ENCODE data around the gene CFAP65. TPM values are rescaled to one million over a fixed set of nuclear protein-coding genes. Genes with fewer than 3 reads are reported as not detected.

The CFAP65 gene
- total and polyA plus RNA-seq, 2 of the 13 experiments (the other 11 are each of a cell fraction or from before 2014, with no cell fraction given) = 0.05 TPM; not detected in 1

GRCh38 chr2:218964041-218964771 is 77.1 kb downstream of the CFAP65 start (continued):
- TF ChIP-seq JUND (CRISPR knock-in tag; IDR thresholded peaks at IDR 0.05) (no peak), ZNF543 (CRISPR knock-in tag; IDR thresholded peaks at IDR 0.05) (no peak), SP2 (CRISPR knock-in tag; IDR thresholded peaks at IDR 0.05) (no peak), SOX6 (IDR thresholded peaks at IDR 0.05) (no peak), SOX6 (CRISPR knock-in tag; IDR thresholded peaks at IDR 0.05) (no peak)

GRCh38 chr2:218963601-218964000 is 77.7 kb downstream of the CFAP65 start:
- BruUV-seq (replicated peaks) = no TSS peak
- FAIRE-seq (no peak), ATAC-seq (no peak), DNase-seq (ENCODE audit: low spot score) (no peak)
- TF ChIP-seq SP5 (CRISPR knock-in tag; IDR thresholded peaks at IDR 0.05; ENCODE audit: borderline replicate concordance, low read depth) (no peak), HNRNPUL1 (IDR thresholded peaks at IDR 0.05; ENCODE audit: low read depth, low read length) (no peak), E2F1 (CRISPR knock-in tag; IDR thresholded peaks at IDR 0.05) (no peak), E2F5 (CRISPR knock-in tag; conservative IDR thresholded peaks at IDR 0.05) (no peak), MBD4 (IDR thresholded peaks at IDR 0.05; ENCODE audit: borderline replicate concordance, low read length) (no peak), DR1 (CRISPR knock-in tag; IDR thresholded peaks at IDR 0.05) (no peak), ZNF800 (CRISPR knock-in tag; IDR thresholded peaks at IDR 0.05) (no peak), ZNF205 (CRISPR knock-in tag; IDR thresholded peaks at IDR 0.05) (no peak)
- ChIA-PET CTCF (ENCODE audit: low intra/inter-chr PET ratio, low total read pairs) (no interaction called here), POLR2A (no interaction called here)
- intact Hi-C loops (cut with micrococcal nuclease; ENCODE audit: unreplicated experiment) (no loop called here), in situ Hi-C loops (cut with HindIII; ENCODE audit: extremely low pct_ligation_motif_present, low pct_unique_long_range_greater_than_20kb) (no loop called here)
- Histone ChIP-seq H3K36me3 (replicated peaks in 1 of 2; ENCODE audit: control insufficient read depth in 1 of 2, insufficient read depth in 2 of 2, low read length in 2 of 2) (no peaks in the 10 kb centered on the region), H3K4me2 (ENCODE audit: low read depth, low read length) (no peak overlapping the region), H3K27ac (ENCODE audit: extremely low read length, insufficient read depth, low read length) (no peak overlapping the region), H3K4me1 (ENCODE audit: insufficient read depth, low read length) (peaks cover 33% of the 10 kb centered on the region), H2AFZ (ENCODE audit: low read length) (no peak overlapping the region), H3K9ac (ENCODE audit: insufficient read depth, low read depth, low read length) (no peak overlapping the region), H3K4me3 (replicated peaks in 1 of 3; ENCODE audit: insufficient read depth in 1 of 3, low read depth in 2 of 3, low read length in 3 of 3) (no peak overlapping the region), H3K79me2 (ENCODE audit: insufficient read depth, low read length) (no peaks in the 10 kb centered on the region), H3K27me3 (ENCODE audit: control insufficient read depth in 1 of 2, insufficient read depth in 2 of 2, low read length in 2 of 2) (peaks cover 8 to 68% of the 10 kb centered on the region in 2 experiments), H3K9me3 (ENCODE audit: low read length) (no peaks in the 10 kb centered on the region), H4K20me1 (ENCODE audit: insufficient read depth, low read length) (peaks cover 17% of the 10 kb centered on the region; the same call in 1 of the 2 replicates)
- WGBS (ENCODE audit: low lambda C conversion rate) = 22% methylated on average over 5 of the region's 5 CpGs

Data from HepG2 (cell line).